Keratinocyte (primary cell): Measurements from ENCODE around the gene AQP2.

Source experiments
- EZH2 ChIP-seq: IDR thresholded peaks from one replicate; pipeline ENCODE4 v1.6.1; 2012; ENCODE audit warnings: inconsistent platforms, mild to moderate bottlenecking, low read length, moderate library complexity
- TF ChIP-seq, protein P1 (sequence below), 3 experiments: IDR thresholded peaks in 1 of 3; conservative IDR thresholded peaks in 1 of 3; optimal IDR thresholded peaks in 1 of 3; 2 replicates in 2 of 3; 3 replicates in 1 of 3; pipeline versions ENCODE3 to v1.5.1; 2011; ENCODE audit warnings: low read length in 3 of 3, mild to moderate bottlenecking in 3 of 3, moderate library complexity in 2 of 3, control low read depth in 1 of 3, inconsistent platforms in 1 of 3; ENCODE audit not compliant: insufficient read depth in 2 of 3; ENCODE audit errors: extremely low read depth in 1 of 3

DNA sequence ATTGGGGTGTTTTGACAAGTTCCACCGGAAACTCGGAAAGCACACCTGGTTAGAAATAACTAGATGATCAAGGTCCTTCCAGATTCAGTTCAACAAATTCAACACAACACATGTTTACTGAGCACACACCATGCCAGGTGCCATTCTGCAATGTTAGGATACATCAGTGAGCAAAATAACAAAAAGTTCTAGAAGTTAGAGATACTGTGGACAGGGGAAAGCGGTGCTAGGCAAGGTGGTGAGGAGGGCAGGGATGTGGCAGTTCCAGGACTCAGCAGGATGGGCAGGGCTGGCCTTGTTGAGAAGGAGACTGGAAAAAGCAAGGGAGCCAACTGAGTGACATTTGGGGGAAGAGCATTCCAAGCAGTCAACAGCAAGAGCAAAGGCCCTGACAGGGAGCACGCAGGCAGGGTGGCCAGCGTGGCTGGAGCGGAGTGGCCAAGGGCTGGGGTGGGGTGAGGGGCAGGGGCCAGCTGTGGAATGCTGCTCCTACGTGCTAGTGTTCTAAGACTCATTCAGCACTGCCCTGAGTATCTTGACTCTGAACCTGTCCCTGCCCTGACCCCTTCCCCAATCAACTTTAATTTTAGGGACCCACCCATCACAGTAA is 27.4 kb upstream of the AQP2 start:
- TF ChIP-seq, protein P1, sequence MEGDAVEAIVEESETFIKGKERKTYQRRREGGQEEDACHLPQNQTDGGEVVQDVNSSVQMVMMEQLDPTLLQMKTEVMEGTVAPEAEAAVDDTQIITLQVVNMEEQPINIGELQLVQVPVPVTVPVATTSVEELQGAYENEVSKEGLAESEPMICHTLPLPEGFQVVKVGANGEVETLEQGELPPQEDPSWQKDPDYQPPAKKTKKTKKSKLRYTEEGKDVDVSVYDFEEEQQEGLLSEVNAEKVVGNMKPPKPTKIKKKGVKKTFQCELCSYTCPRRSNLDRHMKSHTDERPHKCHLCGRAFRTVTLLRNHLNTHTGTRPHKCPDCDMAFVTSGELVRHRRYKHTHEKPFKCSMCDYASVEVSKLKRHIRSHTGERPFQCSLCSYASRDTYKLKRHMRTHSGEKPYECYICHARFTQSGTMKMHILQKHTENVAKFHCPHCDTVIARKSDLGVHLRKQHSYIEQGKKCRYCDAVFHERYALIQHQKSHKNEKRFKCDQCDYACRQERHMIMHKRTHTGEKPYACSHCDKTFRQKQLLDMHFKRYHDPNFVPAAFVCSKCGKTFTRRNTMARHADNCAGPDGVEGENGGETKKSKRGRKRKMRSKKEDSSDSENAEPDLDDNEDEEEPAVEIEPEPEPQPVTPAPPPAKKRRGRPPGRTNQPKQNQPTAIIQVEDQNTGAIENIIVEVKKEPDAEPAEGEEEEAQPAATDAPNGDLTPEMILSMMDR (optimal IDR thresholded peaks at IDR 0.05 in 1 of 3, IDR thresholded peaks at IDR 0.05 in 1 of 3, conservative IDR thresholded peaks at IDR 0.05 in 1 of 3; ENCODE audit: extremely low read depth in 1 of 3, insufficient read depth in 2 of 3, low read length in 3 of 3): no peak
- no peak for TF ChIP-seq EZH2
